ENCODE results near the gene CHRDL1.

The CHRDL1 gene

GRCh38 chrX:110741213-110741796 is 54.3 kb downstream of the CHRDL1 start:
- no peak for DNase-seq

GRCh38 chrX:110734894-110735541 is 60.6 kb downstream of the CHRDL1 start:
- DNase-seq: no peak

- no peak for DNase-seq
Observed at GRCh38 chrX:110734271-110734670, 61.3 kb downstream of the CHRDL1 start.

- DNase-seq: no peak
Observed at GRCh38 chrX:110733166-110733565, 62.5 kb downstream of the CHRDL1 start.

GRCh38 chrX:110732266-110732665 is 63.4 kb downstream of the CHRDL1 start:
- DNase-seq: no peak

GRCh38 chrX:110723844-110724243 is 71.8 kb downstream of the CHRDL1 start:
- DNase-seq: no peak

- no peak for DNase-seq
Observed at GRCh38 chrX:110722135-110722534, 73.5 kb downstream of the CHRDL1 start.

- DNase-seq: no peak
Observed at GRCh38 chrX:110713666-110714065, 82.0 kb downstream of the CHRDL1 start.

GRCh38 chrX:110706446-110706845 is 89.2 kb downstream of the CHRDL1 start:
- DNase-seq: no peak

- DNase-seq: no peak
Observed at GRCh38 chrX:110703641-110704040, 92.0 kb downstream of the CHRDL1 start.

- no peak for DNase-seq
Observed at GRCh38 chrX:110699109-110699508, 96.5 kb downstream of the CHRDL1 start.

- DNase-seq: no peak
Observed at GRCh38 chrX:110698696-110699095, 96.9 kb downstream of the CHRDL1 start.

GRCh38 chrX:110692866-110693265 is 102.8 kb downstream of the CHRDL1 start:
- no peak for DNase-seq

- no peak for DNase-seq
Observed at GRCh38 chrX:110691446-110691845, 104.2 kb downstream of the CHRDL1 start.

GRCh38 chrX:110684653-110685052 is 111.0 kb downstream of the CHRDL1 start:
- DNase-seq: no peak

GRCh38 chrX:110683925-110684324 is 111.7 kb downstream of the CHRDL1 start:
- DNase-seq: no peak

GRCh38 chrX:110678591-110678990 is 117.0 kb downstream of the CHRDL1 start:
- no peak for DNase-seq

GRCh38 chrX:110675886-110676285 is 119.7 kb downstream of the CHRDL1 start:
- no peak for DNase-seq

- DNase-seq: no peak
Observed at GRCh38 chrX:110671068-110671803, 124.4 kb downstream of the CHRDL1 start.

GRCh38 chrX:110669572-110669971 is 126.0 kb downstream of the CHRDL1 start:
- no peak for DNase-seq

- DNase-seq: no peak
Observed at GRCh38 chrX:110667706-110668105, 127.9 kb downstream of the CHRDL1 start.

- DNase-seq: no peak
Observed at GRCh38 chrX:110665223-110666002, 130.2 kb downstream of the CHRDL1 start.

- DNase-seq: no peak
Observed at GRCh38 chrX:110657073-110657472, 138.5 kb downstream of the CHRDL1 start.
